ENCODE measurements around the gene ZNF595. TPM values are rescaled to one million over a fixed set of nuclear protein-coding genes. Genes with fewer than 3 reads are reported as not detected.
"Not testable (repeated sequence)": the region's sequence is repeated elsewhere in the genome, so short reads cannot be mapped to it uniquely, and the experiment has no call there.

ZNF595 gene
- total and polyA plus RNA-seq, 9 donors: 7.4 to 16.4 (median 9.3) TPM

DNA sequence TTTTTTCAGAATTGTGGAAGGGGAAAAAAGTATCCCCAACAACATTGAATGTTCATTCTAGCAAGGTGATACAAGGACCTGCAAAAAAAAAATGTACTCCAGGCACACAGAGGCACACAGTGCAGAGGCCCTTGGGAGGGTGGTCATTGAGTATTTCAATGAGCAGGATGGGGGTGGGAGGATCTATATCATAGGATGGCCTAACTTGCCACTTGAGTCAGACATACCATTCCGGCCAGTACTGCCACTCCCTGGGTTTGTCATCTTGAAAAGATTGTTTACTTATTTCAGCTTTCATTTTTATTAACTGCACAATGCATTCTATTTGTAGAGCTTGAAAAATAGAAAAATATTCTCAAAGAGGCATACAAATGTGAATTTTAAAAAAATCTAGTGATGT, 18.7 kb downstream of the ZNF595 start:
- Histone ChIP-seq H3K27me3 (ENCODE audit: control insufficient read depth, insufficient read depth, low read length) (no peaks in the 10 kb centered on the region), H3K4me3 (ENCODE audit: low read length) (no peak overlapping the region), H3K27ac (ENCODE audit: low read length) (no peak overlapping the region), H3K4me1 (ENCODE audit: control insufficient read depth, insufficient read depth, low read length) (no peaks in the 10 kb centered on the region), H3K36me3 (ENCODE audit: control insufficient read depth, insufficient read depth, low read length) (peaks cover 19% of the 10 kb centered on the region), H3K9me3 (replicated peaks; ENCODE audit: control insufficient read depth, low read depth, low read length) (peaks cover 61% of the 10 kb centered on the region)
- WGBS (ENCODE audit: insufficient coverage): no CpG with 5 or more reads among the region's 1 CpG
- no peak for DNase-seq

- H3K4me1 ChIP-seq (ENCODE audit: control insufficient read depth, insufficient read depth, low read length): no peaks in the 10 kb centered on the region
- H3K27ac ChIP-seq (ENCODE audit: low read length): no peak overlapping the region
- no peaks in the 10 kb centered on the region for H3K27me3 ChIP-seq (ENCODE audit: control insufficient read depth, insufficient read depth, low read length)
- no peak overlapping the region for H3K4me3 ChIP-seq (ENCODE audit: low read length)
- DNase-seq: no peak
- no CpG with 5 or more reads among the region's 3 CpGs for WGBS (ENCODE audit: insufficient coverage)
- H3K36me3 ChIP-seq (ENCODE audit: control insufficient read depth, insufficient read depth, low read length): peaks cover 12% of the 10 kb centered on the region
- H3K9me3 ChIP-seq (replicated peaks; ENCODE audit: control insufficient read depth, low read depth, low read length): peaks cover 65% of the 10 kb centered on the region
Measured at GRCh38 chr4:85951-86350, 32.8 kb downstream of the ZNF595 start.

DNA sequence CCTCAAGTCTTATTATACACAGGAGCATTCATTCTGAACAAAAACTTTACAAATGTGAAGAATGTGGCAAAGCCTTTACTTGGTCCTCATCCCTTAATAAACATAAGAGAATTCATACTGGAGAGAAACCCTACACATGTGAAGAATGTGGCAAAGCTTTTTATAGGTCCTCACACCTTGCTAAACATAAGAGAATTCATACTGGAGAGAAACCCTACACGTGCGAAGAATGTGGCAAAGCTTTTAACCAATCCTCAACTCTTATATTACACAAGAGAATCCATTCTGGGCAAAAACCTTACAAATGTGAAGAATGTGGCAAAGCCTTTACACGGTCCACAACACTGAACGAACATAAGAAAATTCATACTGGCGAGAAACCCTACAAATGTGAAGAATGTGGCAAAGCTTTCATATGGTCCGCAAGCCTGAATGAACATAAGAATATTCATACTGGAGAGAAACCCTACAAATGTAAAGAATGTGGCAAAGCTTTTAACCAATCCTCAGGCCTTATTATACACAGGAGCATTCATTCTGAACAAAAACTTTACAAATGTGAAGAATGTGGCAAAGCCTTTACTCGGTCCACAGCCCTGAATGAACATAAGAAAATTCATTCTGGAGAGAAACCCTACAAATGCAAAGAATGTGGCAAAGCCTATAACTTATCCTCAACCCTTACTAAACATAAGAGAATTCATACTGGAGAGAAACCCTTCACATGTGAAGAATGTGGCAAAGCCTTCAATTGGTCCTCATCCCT, 33.6 kb downstream of the ZNF595 start:
- WGBS (ENCODE audit: insufficient coverage): no CpG with 5 or more reads among the region's 7 CpGs
- H3K27ac ChIP-seq (ENCODE audit: low read length); DNase-seq; H3K4me1 ChIP-seq (ENCODE audit: control insufficient read depth, insufficient read depth, low read length); H3K27me3 ChIP-seq (ENCODE audit: control insufficient read depth, insufficient read depth, low read length); H3K4me3 ChIP-seq (ENCODE audit: low read length): not testable (repeated sequence)
- peaks cover 65% of the 10 kb centered on the region for H3K9me3 ChIP-seq (replicated peaks; ENCODE audit: control insufficient read depth, low read depth, low read length)
- peaks cover 12% of the 10 kb centered on the region for H3K36me3 ChIP-seq (ENCODE audit: control insufficient read depth, insufficient read depth, low read length)

DNA sequence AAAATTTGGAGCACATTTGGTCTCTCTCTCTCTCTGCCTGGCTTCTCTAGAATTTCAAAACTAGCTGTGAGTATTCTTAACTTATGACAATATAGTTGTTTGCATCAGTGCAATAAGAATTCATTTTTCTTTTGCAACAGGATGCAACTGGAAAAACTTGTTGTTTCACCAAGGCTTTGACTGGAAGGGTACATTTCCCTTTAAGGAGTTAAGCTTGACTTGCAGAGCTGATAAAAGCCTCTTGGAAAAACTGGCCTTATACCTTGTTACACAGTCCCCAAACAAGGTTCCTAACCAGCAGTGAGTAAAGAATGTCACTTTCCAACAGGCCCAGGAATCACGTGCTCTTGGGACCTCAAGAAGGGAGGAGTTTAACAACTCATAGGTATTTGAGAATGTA, 45.3 kb downstream of the ZNF595 start:
- no peak for DNase-seq
- H3K27me3 ChIP-seq (ENCODE audit: control insufficient read depth, insufficient read depth, low read length): no peaks in the 10 kb centered on the region
- H3K4me1 ChIP-seq (ENCODE audit: control insufficient read depth, insufficient read depth, low read length): no peaks in the 10 kb centered on the region
- H3K27ac ChIP-seq (ENCODE audit: low read length): no peak overlapping the region
- H3K4me3 ChIP-seq (ENCODE audit: low read length): no peak overlapping the region
- peaks cover 74% of the 10 kb centered on the region for H3K9me3 ChIP-seq (replicated peaks; ENCODE audit: control insufficient read depth, low read depth, low read length)
- H3K36me3 ChIP-seq (ENCODE audit: control insufficient read depth, insufficient read depth, low read length): no peaks in the 10 kb centered on the region
- no CpG with 5 or more reads among the region's 1 CpG for WGBS (ENCODE audit: insufficient coverage)

GRCh38 chr4:99863-100262, 46.7 kb downstream of the ZNF595 start:
- Histone ChIP-seq H3K27me3 (ENCODE audit: control insufficient read depth, insufficient read depth, low read length) (no peaks in the 10 kb centered on the region), H3K36me3 (ENCODE audit: control insufficient read depth, insufficient read depth, low read length) (no peaks in the 10 kb centered on the region), H3K9me3 (replicated peaks; ENCODE audit: control insufficient read depth, low read depth, low read length) (peaks cover 60% of the 10 kb centered on the region), H3K27ac (ENCODE audit: low read length) (no peak overlapping the region), H3K4me1 (ENCODE audit: control insufficient read depth, insufficient read depth, low read length) (no peaks in the 10 kb centered on the region), H3K4me3 (ENCODE audit: low read length) (no peak overlapping the region)
- 50% methylated on average over 1 of the region's 5 CpGs for WGBS (ENCODE audit: insufficient coverage)
- DNase-seq: no peak

GRCh38 chr4:107083-107443, 53.9 kb downstream of the ZNF595 start:
- Histone ChIP-seq H3K9me3 (replicated peaks; ENCODE audit: control insufficient read depth, low read depth, low read length) (peaks cover 9% of the 10 kb centered on the region), H3K36me3 (ENCODE audit: control insufficient read depth, insufficient read depth, low read length) (no peaks in the 10 kb centered on the region), H3K27ac (ENCODE audit: low read length) (no peak overlapping the region), H3K4me3 (ENCODE audit: low read length) (no peak overlapping the region), H3K27me3 (ENCODE audit: control insufficient read depth, insufficient read depth, low read length) (peaks cover 49% of the 10 kb centered on the region), H3K4me1 (ENCODE audit: control insufficient read depth, insufficient read depth, low read length) (no peaks in the 10 kb centered on the region)
- no peak for DNase-seq
- WGBS (ENCODE audit: insufficient coverage): 2% methylated on average over 25 of the region's 33 CpGs

DNA sequence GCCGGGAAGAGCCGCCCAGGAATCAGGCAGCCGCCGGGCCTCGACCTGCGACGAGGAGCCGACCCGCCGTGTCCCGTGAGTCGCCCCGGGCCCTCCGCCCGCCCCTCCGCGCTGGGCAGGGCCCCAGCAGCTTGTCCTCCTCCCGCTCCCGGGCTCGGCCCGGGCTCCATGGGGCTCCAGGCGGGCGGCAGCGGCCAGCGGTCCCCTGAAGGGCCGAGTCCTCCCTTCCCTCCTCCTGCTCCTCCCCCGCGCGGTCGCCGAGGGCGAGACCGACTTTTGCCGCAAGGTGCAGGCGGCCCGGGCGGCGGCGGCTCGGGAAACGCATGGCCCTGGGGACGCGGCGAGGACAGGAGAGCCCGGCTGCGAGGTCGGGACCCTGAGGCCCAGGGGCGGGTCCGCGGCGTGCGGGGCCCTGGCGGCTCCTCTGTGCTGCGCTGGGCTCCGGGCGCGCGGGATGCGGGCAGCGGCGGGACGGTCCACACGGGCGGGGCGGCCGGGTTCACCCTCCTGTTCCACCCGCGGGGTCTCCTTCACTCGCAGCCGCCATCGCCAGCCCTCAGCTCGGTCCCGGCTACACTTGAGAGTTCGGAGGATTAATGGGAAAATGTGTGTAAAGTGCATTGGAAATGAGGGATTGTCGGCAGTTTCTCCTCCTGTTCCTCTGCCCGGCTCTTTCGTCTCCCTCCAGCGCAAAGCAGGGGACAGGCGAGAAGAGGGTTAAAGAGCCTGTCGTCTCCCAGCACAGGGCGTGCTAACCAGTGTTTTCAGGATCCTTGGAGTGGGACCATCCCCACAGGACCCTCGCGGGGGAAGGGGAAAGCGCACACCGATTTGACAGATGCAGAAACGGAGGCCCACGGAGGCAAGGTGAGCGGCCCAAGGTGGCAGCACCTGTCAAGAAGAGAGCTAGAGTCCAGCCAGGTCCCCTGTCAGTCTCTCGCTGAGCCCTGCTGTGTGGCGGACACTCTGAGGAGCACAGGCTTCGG, 54.6 kb downstream of the ZNF595 start:
- no peak overlapping the region for H3K4me3 ChIP-seq (ENCODE audit: low read length)
- H3K27me3 ChIP-seq (ENCODE audit: control insufficient read depth, insufficient read depth, low read length): peaks cover 51% of the 10 kb centered on the region
- no peaks in the 10 kb centered on the region for H3K4me1 ChIP-seq (ENCODE audit: control insufficient read depth, insufficient read depth, low read length)
- no peak overlapping the region for H3K27ac ChIP-seq (ENCODE audit: low read length)
- H3K36me3 ChIP-seq (ENCODE audit: control insufficient read depth, insufficient read depth, low read length): no peaks in the 10 kb centered on the region
- WGBS (ENCODE audit: insufficient coverage): 3% methylated on average over 84 of the region's 91 CpGs
- peaks cover 4% of the 10 kb centered on the region for H3K9me3 ChIP-seq (replicated peaks; ENCODE audit: control insufficient read depth, low read depth, low read length)
- DNase-seq: no peak

- 86% methylated on average over 1 of the region's 1 CpG for WGBS (ENCODE audit: insufficient coverage)
- Histone ChIP-seq H3K4me3 (ENCODE audit: low read length) (no peak overlapping the region), H3K27me3 (ENCODE audit: control insufficient read depth, insufficient read depth, low read length) (peaks cover 33% of the 10 kb centered on the region), H3K9me3 (replicated peaks; ENCODE audit: control insufficient read depth, low read depth, low read length) (no peaks in the 10 kb centered on the region), H3K36me3 (ENCODE audit: control insufficient read depth, insufficient read depth, low read length) (no peaks in the 10 kb centered on the region), H3K4me1 (ENCODE audit: control insufficient read depth, insufficient read depth, low read length) (no peaks in the 10 kb centered on the region), H3K27ac (ENCODE audit: low read length) (no peak overlapping the region)
- DNase-seq: no peak
Measured at GRCh38 chr4:112771-113170, 59.6 kb downstream of the ZNF595 start.

GRCh38 chr4:113732-114131, 60.6 kb downstream of the ZNF595 start:
- Histone ChIP-seq H3K9me3 (replicated peaks; ENCODE audit: control insufficient read depth, low read depth, low read length) (no peaks in the 10 kb centered on the region), H3K4me3 (ENCODE audit: low read length) (no peak overlapping the region), H3K27ac (ENCODE audit: low read length) (no peak overlapping the region), H3K4me1 (ENCODE audit: control insufficient read depth, insufficient read depth, low read length) (no peaks in the 10 kb centered on the region), H3K36me3 (ENCODE audit: control insufficient read depth, insufficient read depth, low read length) (no peaks in the 10 kb centered on the region), H3K27me3 (ENCODE audit: control insufficient read depth, insufficient read depth, low read length) (peaks cover 24% of the 10 kb centered on the region)
- 81% methylated on average over 2 of the region's 2 CpGs for WGBS (ENCODE audit: insufficient coverage)
- no peak for DNase-seq

DNA sequence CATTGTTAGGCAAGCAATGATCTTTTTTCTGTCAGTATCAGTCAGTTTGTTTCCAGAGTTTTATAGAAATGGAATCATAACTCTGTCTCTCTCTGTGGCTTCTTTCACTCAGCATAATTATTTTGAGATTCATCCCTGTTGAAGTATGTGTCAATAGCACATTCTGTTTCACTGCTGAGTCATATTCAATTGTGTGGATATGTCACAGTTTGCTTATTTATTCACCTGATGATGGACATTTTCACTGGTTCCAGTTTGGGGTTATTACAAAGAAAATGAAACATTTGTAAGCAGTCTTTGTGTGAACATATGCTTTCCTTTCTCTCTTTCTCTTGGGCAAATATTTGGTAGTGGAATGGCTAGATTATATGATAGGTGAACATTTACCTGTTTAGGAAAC, 61.0 kb downstream of the ZNF595 start:
- no peaks in the 10 kb centered on the region for H3K4me1 ChIP-seq (ENCODE audit: control insufficient read depth, insufficient read depth, low read length)
- no peaks in the 10 kb centered on the region for H3K36me3 ChIP-seq (ENCODE audit: control insufficient read depth, insufficient read depth, low read length)
- peaks cover 20% of the 10 kb centered on the region for H3K27me3 ChIP-seq (ENCODE audit: control insufficient read depth, insufficient read depth, low read length)
- H3K4me3 ChIP-seq (ENCODE audit: low read length): no peak overlapping the region
- no peak overlapping the region for H3K27ac ChIP-seq (ENCODE audit: low read length)
- no peaks in the 10 kb centered on the region for H3K9me3 ChIP-seq (replicated peaks; ENCODE audit: control insufficient read depth, low read depth, low read length)
- no peak for DNase-seq
